ENCODE results near the gene CACNA1S.

Gene CACNA1S

DNA sequence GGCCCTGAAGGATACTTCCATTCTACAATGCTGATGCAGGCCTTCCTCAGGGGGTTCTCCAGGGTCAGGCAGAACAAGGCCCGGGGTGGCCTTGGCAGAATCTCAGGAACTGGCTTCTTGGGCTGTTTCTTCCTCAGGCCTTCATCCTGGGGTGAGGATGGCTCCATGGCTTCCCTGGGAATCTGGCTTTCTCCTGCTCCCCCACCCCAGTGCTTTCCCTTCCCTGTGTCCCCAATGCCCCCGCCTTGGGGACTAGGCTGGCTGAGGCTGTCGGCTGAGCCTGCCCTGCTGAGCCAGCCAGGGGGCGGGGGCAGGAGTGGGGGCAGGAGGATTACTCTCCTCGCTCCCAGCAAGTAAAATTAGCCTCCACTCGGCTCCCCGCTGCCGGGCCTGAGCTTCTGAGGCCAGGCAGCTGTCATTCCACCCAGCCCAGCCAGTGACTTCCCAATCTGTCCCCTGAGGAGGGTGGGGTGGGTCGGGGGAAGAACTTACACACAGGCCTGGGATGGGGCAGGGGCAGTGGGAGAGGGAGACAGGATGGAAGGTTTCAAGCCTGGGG lies at the start of gene CACNA1S:
CACNA1S (minus strand) TSS at position 254 of the 559 bp plus-strand sequence; CDS start at position 167, 87 bp downstream.
- no peak for DNase-seq (ENCODE audit: low read depth, low spot score)

DNA sequence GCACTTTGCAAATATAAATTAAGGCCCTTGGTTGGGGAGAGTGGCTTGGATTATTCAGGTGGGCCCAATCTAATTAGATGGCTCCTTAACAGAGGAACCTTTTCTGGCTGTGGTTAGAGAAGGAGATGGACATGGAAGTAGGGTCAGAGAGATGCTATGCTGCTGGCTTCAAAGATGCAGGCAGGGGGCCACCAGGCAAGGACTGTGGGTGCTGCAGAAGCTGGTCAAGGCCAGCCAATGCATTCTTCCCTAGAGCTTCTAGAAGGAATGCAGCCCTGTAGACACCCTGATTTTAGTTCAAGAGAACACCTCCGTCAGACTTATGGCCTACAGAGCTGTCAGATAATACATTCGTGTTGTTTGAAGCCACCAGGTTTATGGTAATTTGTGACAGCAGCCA lies 45.7 kb upstream of the CACNA1S start:
- no peak for DNase-seq (ENCODE audit: low read depth, low spot score)

DNA sequence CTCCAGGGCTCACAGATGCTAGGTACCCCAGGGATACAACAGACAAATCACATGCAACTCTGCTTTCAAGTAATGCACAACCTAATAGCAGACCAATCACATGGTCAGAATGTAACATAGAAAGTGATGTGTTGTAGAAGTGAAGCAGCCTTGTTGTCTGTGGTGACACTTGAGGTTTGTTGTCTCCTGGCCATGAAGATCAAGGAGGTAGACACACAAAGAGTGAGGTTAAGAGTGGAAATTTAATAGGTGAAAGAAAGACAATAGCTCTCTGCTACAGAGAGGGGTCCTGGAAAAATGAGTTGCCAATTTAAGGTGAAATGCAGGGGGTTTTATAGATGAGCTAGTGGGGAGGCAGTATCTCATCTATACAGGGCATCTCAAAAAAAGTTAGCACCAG lies 44.6 kb upstream of the CACNA1S start:
- no peak for DNase-seq (ENCODE audit: low read depth, low spot score)

DNA sequence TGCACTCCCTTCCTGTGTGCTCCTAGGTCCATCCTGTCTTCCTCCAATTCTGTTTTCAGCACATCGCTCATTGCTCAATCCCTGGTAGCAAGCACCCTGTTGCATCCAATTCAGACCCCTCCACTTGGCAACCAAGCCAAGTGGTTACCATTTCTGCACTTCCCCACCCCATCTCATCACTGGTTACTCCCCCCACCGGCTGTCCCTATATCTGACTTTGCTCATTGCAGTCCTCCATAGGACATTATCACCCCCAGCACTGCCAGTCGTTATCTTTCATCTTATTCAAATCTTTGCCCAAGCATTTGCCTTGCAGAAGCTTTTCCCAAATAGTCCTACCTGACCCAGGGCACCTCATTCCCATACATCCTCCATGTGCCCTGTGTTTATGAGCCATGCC lies 44.1 kb upstream of the CACNA1S start:
- DNase-seq (ENCODE audit: low read depth, low spot score), result no peak

DNA sequence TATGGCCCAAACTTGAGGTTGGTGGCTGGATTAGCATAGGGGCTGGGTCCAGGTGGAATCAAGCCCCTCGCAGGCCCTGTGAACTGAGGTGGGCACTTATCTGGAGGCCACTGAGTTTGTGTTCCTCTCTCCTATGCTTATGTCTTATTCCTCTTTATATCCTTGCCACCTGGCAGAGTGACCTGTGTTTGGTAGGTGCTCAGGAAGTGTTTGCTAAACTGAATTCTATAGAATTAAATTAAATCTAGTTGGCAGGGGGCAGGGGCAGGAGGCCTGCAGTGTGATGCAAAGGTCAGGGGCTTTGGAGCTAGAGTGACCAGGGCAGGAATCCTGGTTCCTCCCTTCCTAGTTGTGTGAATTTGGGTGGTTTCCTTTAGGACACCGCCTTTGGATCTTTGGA lies 43.1 kb upstream of the CACNA1S start:
- no peak for DNase-seq (ENCODE audit: low read depth, low spot score)

DNA sequence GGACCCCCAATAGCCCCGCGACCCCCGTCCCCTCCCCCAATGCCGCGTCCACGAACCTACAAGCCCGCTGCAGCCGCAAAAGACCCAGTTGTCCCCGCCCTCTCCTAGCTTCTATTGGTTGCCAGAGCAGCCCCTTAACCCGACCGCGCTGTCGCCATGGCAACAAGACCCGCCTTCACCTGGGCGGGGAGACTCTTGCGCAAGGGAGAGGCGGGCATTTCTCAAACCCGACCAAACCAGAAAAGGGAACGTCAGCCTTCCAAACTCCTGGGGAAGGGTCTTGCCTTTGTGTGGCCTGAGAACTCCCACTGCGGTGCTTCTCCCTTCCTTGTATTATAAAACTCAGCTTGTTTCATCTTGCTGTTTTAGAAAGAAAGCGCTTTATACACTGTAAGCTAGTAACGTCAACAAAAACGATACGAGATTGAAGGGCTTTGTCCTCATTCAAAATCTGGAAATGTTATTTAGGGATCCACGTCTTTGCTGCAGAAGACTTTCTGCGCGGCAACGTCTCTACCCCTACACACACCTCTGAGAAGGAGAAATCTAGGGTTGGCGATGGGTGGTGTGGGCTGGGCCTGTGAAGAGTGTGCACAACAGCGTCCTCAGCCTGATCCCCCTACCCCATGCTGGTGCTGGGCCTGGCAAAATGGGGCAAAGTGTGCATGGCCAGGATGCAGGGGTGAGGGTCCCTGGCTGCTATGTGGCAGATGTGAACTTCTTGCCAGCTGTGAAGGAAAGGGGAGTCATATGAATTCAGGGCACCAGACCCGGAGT lies 42.4 kb upstream of the CACNA1S start, which contains the start of gene TMEM9:
TMEM9 (minus strand) TSS at position 86 of the 777 bp plus-strand sequence. CDS start 551 bp downstream, outside the sequence.
- peak; percentile 98 for DNase-seq (ENCODE audit: low read depth, low spot score)

DNA sequence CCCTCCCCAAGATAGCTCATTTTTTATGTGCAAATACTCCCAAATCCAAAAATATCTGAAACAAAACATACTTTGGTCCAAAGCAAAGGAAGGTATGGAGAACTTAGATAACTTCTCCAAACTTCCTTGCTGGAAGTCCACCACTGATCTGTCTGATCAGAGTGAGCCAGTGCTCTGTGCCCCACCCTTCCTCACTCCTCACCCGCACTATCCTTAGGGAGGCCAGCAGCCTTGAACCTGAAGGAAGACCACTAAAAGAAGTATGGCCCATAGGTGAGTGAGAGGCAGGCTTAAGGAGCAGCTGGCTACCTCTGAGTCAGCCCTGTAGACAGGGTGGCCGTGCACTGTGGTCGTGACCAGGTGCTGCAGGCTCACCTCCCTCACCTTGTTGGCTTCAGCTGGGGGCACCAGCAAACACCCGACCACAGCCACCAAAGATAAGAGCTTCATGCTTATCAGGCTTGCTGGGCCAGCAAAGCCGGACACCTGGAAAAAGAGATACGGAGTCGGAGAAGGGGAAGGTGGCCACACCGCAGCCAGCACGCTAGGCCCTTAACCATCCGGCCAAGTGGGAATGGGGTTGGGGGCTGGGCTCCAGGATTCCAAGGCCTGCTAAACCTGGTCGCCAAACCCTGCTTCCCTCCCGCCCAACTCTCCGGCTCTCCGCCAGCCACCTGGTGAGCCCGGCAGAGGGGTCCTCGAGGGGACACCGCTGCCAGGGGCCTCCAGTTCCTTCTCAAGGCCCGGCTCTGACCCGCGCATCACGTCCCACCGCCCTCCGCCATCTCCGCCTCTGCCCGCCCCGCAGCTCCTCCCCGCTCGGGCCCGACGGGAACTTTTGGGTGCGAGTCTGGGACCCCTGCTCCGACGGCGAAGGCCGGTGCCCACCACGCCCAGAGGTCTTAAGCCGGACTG lies 41.5 kb upstream of the CACNA1S start:
- no peak for DNase-seq (ENCODE audit: low read depth, low spot score)

DNA sequence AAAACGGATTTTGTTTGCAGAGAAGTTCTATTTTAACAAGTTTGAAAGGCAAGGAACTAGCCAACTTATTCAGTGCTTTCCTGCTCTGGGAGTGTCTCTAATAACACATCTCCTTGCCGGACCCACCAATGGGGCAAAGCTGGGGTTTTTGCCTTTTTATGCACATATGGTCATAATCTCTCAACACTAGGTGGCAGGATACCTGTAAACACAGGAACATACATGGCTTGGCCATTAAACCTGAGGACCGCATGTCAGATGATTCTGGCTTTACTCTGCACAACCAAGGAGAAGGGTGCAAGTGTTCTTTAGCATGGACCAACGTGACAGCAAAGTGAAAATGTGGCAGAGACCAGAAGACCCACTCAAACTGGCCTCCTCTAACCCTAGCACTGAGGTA lies 37.2 kb upstream of the CACNA1S start:
- peak; percentile 29 for DNase-seq (ENCODE audit: low read depth, low spot score)

DNA sequence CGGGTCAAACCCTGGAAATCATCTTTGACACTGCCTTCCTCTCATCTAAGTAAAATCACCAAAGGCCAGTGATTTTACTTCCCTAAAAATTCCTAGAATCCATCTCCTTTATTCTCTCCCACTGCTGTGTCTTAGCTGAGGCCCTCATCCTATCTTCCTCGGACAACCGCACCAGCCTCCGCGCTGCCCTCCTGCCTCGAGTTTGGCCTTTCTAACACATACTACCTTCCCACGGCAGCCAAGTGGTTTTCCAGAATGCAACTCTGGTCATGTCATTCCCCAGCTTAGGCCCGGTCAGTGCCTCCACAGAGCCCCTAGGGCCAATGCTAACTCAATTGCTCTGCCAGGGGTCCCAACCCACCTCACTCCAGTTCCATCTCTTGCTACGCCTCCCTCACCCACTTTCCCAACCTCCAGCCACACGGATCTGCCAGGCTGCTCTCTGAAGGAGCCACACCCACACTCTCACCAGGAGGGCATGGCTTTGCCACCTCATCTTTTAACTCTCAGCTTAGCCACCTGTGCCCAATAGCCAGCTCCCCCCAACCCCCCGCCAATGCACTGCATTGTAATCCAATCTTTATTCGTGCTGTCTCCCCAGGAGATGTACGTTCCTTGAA lies 35.3 kb upstream of the CACNA1S start:
- DNase-seq (ENCODE audit: low read depth, low spot score), result no peak

DNA sequence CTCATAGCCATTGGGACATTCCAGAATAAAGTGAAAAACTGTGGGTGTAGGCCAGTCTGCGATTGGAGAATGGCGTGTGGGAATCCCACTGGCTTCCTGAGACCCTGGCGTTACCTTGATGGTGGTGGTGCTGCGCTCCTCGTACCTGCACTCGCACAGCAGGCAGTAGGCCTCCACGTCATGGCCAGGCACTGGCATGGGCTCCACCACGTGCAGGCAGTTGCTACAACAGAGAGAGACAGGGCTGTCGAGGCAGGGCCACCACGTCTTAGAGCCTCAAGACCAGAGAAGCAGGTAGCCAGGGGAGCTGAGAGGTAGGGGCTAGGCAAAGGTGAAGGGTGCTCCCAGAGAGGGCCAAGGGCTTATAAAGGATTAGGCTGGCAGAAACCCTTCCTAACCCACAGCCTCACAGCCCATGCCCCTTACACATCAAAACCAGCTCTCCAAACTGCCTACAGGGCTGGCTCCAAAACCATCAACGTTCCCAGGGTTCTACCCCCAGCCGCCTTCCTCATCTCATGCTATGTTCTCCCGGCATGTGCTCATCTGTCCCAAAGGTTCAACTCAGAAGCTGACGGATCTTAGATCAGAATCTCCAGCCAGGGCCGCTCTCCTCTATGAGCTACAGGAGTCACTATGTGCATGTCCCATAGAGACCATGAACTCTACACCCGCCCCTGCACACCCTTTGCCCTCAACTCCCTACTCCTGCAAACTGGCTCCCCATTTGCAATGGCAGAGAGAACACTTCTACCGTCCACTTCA lies 34.6 kb upstream of the CACNA1S start:
- DNase-seq (ENCODE audit: low read depth, low spot score), result no peak

DNA sequence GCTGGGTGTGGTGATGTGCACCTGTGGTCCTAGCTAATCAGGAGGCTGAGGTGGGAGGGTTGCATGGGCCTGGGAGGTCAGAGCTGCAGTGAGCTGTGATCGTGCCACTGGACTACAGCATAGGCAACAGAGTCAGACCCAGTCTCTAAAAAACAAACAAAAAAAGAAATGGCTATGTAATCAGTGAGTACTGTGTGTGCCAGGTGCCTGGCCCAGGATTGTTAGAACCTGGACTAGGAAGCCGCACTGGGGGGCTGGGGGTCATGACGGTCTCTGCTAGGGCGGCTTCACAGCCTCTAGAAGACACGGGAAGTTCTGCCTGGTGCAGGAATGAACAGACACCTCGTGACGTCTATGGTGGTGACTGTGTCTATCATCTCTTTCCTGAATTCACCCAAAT lies 33.6 kb upstream of the CACNA1S start:
- no peak for DNase-seq (ENCODE audit: low read depth, low spot score)

DNA sequence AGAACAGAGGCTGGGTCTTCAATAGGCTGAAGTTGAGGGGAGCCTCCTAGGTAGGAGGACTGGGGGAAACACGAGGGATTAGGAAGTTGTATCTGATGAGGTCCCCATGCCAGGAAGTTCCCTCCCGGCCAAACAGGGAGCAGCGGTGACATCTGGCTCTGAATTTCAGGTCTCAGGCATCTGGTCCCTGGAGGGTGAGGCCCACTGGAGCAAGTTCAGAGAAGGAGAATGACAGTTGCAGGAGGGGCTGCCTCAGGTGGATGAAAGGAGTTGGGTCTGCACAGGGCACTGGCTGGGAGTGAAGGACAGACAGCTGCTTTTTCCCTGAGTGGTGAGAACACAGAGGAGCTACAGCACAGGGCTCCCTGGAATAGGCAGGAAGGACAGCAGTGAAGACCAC lies 32.9 kb upstream of the CACNA1S start:
- no peak for DNase-seq (ENCODE audit: low read depth, low spot score)

DNA sequence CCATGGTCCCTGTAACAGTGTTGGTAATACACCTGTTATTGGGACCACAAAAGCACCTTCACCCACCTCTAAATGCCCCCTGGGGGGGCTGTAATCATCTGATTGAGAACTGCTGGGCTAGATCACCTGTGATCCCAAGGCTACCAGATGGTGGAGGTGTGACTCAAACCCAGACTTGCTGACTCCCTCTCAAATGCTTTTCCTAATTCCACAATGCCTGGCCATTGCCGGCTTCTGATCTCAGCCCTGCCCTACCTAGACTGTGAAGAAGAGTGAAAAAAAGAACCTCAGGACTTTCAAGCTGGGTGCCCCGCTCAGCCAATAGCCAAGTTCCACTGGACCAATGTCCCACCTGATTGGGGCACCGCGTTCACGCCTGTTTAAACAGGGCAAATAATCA lies 32.5 kb upstream of the CACNA1S start:
- DNase-seq (ENCODE audit: low read depth, low spot score), result no peak

DNA sequence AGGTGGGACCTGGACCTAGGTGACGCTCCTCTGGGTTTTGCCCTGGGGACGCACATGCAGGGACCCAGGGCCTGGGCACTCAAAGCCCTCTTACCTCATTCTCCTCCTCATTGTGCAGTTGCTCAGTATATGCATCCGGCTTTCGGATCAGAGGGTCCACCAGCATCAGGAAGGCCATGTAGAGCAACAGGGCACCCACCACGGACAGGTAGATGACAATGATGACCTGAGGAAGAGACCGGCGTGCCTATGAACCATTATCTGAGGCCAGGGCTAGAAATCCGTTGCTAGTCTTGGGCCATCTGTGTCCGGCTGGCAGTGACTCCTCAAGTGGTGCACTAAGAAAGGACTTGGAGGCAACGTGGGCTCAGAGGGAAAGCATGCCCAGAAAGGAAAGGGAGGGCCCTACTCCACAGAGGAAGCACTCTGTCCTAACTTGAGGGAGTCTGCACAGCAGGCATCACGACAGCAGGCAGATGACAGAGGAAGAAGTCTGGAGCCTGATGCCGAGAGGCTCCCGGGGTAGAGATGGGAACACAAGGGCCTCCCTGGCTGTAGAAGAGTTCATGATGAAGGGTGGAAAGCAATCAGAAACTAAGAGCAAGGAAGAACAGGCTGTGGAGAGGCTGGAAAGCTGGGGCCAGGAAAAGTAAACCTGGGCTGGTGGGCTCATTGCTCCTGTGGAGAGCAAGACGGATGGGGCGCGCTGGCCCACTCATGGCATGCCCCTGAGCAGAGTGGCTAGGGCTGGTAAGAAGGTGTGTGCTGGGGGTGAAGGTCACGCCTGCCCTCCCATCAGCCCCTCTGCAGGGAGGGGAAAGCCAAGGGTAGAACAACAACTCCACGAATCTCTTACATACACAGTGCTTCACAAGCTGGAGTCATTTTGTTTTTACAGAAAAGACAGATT lies 31.8 kb upstream of the CACNA1S start:
- DNase-seq (ENCODE audit: low read depth, low spot score), result no peak

DNA sequence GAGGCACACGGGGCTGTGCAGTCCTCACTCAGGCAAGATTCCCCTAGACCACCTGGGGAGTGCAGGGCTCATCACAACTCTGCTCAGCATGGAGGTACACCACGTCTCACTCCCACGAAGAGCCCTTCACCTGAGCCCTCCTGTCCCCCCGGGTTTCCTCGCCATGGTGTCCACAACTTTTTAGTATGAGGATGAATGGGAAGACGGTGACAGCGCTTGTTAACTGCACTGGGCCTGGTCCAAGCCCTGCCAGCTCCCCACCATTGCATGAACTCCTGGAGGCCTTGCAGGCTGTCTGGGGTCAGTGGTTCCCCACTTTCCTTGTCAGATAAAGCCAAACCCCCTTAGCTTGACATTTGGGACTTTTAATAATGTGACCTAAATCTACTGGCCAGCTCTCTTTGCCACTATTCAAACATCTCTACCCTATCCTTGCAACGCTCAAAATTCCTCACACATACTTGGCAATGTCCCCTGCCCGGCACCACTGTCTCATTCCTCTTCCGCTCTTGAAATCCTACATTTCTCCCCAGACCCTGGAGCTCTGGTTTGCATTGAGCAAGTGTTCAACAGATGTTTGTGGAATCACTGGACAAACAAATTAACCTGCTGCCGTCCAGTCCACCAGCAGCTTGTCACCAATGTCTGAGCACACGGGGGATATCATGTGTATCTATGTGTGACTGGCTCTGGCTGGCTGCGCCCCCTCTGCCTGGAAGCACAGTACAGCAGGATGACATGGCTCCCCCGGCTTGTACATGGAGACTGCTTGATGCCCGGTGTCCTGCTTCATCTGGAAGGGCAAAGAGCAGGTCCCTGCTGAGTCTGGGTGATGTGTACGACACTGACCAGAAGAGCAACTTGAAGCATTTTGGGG lies 30.9 kb upstream of the CACNA1S start:
- DNase-seq (ENCODE audit: low read depth, low spot score), result no peak

DNA sequence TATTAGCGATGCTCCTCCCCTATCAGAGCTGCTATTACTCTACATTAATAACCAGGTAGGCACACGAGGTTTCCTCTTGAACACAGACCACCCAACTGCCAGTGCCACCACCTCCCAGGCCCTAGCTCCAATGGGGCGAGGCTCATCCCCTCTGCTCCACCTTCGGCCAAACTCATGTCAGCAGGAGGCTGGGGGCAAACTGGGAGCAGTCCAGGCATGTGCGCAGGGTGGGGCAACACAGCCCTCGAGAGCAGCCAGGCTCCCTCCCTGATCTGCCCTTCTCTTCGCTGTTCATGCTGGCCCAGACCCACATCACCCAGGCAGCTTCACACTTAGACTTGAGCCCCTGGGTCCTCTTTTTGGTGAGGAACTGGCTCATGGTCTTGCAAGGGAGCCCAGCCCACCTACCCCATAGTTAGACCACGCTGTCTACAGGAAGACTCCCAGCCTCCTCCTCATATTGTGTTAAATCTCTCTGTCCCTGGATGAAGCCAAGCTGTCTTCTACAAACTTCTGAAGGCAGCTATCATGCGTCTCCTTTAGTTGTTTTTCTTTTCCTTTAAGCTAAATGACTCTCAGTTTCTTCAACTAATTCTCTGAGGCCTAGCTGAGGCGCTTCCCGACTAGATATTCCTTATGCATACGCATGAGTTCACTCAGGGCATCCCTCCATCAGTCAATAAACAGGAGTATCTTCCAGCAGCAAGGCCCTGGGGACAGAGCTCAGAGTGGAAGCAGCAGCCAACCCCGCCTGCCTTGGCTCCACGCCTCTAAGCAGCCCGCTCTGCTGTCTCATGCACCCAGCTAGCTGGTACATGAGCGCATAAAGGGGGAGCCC lies 30.0 kb upstream of the CACNA1S start:
- no peak for DNase-seq (ENCODE audit: low read depth, low spot score)

DNA sequence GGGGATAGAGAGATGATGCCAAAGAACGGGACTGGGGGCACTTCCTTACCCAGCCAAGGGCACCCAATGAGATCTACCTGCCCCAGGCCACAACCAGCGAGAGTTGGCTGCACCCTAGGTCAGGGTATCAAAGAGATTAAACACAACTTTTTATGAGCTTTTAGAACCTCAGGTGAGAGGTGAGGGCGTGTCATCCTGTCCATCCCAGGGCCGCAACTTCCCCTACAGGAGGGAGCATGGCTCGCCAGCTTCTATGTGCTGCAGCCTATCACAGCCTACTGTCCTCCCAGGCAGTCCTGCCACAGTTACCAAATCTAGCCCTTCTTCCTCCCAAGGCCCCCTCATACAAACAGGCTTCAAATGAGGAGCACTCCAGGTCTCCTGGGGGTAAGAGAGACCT lies 29.2 kb upstream of the CACNA1S start:
- no peak for DNase-seq (ENCODE audit: low read depth, low spot score)

DNA sequence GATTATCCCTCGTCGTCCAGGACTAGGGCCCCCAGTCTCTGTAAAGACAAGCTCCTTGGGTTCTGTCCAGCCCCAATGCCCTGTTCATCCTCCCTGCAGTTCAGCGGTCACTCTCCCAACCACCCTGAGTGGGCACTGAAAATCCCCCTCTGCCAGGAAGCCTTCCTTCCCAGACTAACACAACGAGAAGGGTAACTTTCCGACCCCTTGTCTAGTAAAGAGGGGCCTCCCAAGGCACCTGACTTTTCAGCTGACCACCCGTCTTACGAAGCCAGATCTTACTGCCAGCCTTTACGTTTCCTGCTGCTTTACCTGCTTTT lies 28.7 kb upstream of the CACNA1S start:
- no peak for DNase-seq (ENCODE audit: low read depth, low spot score)
